ENCODE data around the gene MGAT3.

MGAT3 gene

DNA sequence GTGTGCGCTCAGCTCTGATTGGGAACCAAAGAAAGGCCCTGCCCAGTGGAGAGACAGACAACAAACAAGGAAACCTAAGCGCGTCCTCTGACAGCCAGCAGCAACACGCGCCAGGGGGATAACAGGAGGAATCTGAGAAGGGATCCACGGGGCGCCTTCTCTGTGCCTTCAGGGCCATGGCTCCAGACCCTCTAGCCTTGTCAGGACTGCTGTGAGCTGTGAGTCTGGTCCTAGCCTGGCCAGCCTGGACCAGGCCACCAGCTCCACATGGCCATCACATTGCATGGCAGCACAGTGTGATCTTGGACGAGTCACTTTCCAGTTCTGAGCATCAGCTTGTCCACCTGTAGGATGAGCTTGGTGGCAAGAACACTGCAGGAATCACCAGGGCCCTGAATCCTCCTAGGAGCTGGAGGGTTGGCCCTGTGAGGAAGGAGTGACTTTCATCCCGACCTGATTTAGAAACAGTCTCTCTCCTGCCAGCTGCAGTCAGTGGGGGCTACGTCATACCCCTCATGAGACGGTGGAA, 11.8 kb upstream of the MGAT3 start:
- no peak overlapping the region for H3K27ac ChIP-seq
- TF ChIP-seq, protein P1, sequence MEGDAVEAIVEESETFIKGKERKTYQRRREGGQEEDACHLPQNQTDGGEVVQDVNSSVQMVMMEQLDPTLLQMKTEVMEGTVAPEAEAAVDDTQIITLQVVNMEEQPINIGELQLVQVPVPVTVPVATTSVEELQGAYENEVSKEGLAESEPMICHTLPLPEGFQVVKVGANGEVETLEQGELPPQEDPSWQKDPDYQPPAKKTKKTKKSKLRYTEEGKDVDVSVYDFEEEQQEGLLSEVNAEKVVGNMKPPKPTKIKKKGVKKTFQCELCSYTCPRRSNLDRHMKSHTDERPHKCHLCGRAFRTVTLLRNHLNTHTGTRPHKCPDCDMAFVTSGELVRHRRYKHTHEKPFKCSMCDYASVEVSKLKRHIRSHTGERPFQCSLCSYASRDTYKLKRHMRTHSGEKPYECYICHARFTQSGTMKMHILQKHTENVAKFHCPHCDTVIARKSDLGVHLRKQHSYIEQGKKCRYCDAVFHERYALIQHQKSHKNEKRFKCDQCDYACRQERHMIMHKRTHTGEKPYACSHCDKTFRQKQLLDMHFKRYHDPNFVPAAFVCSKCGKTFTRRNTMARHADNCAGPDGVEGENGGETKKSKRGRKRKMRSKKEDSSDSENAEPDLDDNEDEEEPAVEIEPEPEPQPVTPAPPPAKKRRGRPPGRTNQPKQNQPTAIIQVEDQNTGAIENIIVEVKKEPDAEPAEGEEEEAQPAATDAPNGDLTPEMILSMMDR (conservative IDR thresholded peaks at IDR 0.05) = no peak
- TF ChIP-seq ZFX (IDR thresholded peaks at IDR 0.05) = no peak

DNA sequence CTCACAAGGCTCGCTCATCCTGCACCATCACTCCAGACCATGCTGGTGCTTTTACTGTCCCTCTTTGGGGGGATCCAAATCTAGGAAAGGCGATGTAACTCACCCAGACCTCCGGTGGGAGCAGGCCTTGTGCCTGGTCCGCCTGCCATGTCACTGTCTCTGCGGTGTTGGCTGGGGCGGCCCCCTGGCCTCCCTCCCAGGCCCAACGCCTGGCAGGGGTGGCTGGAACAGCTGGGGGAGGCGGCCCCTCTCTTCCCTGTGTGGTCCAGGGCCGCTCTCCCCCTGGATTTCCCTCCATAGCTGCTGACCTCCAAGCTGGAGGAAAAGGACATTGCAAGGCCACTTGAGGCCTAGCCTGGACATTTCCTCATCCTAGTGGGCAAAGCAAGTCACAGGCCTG, 11.1 kb upstream of the MGAT3 start:
- TF ChIP-seq, protein P1 (conservative IDR thresholded peaks at IDR 0.05) = no peak
- TF ChIP-seq ZFX (IDR thresholded peaks at IDR 0.05) = no peak
- no peak overlapping the region for H3K27ac ChIP-seq

DNA sequence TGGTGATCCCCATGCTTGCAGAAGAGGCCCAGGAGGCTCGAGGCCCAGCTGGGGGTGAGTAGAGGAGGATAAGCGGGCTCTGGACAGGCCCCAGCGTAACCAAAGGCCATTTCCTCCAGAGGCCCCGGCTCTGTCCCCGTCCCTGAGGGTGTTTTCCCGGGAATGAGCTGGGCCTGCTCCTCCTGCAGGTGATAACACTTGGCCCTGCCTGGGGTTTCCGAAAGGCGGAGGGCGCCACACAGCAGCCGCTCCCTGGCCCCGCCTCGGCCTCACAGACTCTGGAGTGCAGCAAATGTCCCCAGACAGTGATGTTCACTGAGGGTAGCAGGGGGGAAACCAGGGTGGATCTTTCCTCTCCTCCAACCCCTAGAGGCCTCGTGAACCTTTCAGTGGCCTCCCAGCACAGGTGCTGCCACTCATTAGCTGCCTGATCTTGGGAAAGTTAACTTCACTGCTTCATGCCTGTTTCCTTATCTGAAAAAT, 10.5 kb upstream of the MGAT3 start:
- no peak overlapping the region for H3K27ac ChIP-seq
- TF ChIP-seq ZFX (IDR thresholded peaks at IDR 0.05) = no peak
- TF ChIP-seq, protein P1 (conservative IDR thresholded peaks at IDR 0.05) = no peak

DNA sequence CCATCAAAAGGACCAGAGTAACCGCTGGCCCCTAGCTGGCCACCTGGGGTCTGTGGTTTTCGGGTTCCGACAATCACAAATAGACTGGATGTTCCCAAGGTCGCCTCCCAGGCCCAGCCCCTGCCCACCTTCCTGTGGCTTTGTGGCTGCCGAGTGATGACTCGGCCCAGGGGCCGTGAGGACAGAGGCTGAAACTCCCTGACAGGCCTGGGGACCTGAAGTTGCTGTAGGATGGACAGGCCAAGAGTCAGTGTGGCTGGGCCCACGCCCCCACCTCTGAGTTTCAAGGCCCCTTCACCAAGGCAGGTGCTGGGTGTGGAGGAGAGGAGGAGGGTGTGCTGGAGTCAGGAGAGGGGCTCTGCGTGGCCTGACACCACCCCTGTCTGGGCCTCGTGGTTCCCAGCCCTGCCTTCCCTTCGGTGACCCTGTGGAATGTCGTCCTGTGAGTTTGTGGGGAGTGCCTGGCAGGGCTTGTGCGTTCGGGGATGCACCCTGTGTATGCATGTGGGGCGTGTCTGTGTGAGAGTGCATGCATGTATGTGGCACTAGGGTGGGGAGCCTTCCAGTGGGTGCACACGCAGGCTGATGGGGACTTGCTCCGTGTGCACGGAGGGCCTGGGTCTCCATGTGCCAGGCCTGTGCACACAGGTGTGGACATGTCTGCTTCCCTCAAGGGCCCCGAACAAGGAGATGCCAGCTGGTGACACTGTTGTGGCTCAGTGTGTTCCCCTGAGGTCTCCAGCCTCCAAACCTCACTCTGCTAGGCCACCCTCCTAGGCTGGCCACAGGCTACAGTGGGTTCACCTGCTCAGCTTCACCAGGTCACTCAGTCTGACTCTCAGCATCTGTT, 8.4 kb upstream of the MGAT3 start:
- H3K27ac ChIP-seq = no peak overlapping the region
- no peak for TF ChIP-seq ZFX (IDR thresholded peaks at IDR 0.05)
- TF ChIP-seq, protein P1 (conservative IDR thresholded peaks at IDR 0.05) = no peak

DNA sequence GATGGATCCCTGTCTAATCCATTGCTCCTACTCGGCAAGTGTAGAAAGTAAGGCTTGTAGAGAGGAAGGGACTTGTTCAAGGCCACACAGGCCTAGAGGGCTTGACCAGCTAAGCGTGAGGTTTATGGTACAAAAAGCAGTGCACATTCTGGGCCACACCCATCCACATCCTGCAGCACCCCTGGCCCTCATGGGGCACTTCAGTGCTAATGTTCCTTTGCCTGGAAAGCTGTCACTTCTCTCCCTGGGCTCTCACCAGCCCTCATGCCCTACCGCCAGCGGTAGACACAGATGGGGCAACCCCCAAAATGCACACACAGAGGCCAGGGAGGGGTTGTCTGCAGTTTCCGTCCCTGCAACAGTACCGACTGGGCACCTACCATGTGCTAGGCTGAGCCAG, 7.1 kb upstream of the MGAT3 start:
- H3K27ac ChIP-seq = no peak overlapping the region
- no peak for TF ChIP-seq ZFX (IDR thresholded peaks at IDR 0.05)
- TF ChIP-seq, protein P1 (conservative IDR thresholded peaks at IDR 0.05) = no peak

DNA sequence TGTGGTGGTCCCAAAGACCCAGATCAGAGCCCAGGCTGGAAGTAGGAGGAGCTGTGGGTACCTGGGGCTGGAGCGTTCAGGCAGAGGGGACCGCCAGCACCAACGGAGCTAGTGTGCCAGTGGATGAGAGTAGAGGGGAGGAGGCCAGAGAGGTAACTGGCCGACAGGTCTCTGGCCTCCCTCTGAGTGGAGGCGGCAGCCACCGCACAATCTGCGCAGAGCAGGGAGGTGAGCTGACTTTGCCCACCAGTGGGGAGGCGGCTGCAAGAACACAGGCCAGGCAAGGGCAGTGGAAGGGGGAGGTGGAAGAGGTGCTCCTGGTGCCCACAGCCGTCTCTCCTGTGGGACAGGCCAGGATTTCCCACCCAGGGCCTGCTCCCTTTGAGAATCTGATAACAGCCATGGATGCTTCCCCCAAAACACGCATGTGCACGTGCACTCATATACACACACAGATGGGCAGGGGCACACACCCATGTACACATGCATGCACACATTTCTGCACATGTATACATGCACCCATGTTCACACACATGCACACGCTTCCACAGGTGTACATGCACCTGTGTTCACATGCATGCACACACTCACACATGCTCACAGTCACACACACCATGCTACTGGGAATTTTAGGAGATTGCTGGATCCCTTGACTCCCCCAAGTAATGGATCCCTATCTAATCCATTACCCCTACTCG, 6.4 kb upstream of the MGAT3 start:
- TF ChIP-seq, protein P1 (conservative IDR thresholded peaks at IDR 0.05) = no peak
- TF ChIP-seq ZFX (IDR thresholded peaks at IDR 0.05) = no peak
- no peak overlapping the region for H3K27ac ChIP-seq

DNA sequence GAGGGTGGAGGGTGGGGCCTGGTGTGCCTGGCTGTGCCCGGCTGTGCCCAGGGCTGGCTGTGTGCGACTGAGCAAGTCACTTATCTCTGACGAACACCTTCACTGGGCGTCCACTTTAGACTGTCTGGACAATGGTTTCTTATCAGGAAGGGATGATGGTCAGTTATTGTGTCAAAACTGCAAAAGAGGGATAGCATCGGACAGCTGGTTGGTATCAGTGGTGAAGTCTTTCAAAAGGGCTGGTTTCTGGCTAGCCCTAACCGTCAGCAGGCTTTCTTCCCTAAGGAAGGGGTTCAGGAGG, 4.1 kb upstream of the MGAT3 start:
- no peak overlapping the region for H3K27ac ChIP-seq
- TF ChIP-seq, protein P1 (conservative IDR thresholded peaks at IDR 0.05) = no peak
- TF ChIP-seq ZFX (IDR thresholded peaks at IDR 0.05) = no peak

Measured in C4-2B (cell line).